Astrocyte (in vitro differentiated cells and primary cell): ENCODE measurements around the gene DDX46.

Experiments used
- EZH2 ChIP-seq: IDR thresholded peaks from 2 replicates; pipeline ENCODE4 v1.6.1; 2012; ENCODE audit warnings: mild to moderate bottlenecking, low read length, inconsistent platforms; ENCODE audit not compliant: insufficient read depth
- TF ChIP-seq, protein P1 (sequence below): IDR thresholded peaks from 2 replicates; pipeline ENCODE4 v1.5.1; 2011; ENCODE audit warnings: low read depth, mild to moderate bottlenecking, inconsistent platforms, low read length, moderate library complexity; ENCODE audit not compliant: insufficient read depth

DNA sequence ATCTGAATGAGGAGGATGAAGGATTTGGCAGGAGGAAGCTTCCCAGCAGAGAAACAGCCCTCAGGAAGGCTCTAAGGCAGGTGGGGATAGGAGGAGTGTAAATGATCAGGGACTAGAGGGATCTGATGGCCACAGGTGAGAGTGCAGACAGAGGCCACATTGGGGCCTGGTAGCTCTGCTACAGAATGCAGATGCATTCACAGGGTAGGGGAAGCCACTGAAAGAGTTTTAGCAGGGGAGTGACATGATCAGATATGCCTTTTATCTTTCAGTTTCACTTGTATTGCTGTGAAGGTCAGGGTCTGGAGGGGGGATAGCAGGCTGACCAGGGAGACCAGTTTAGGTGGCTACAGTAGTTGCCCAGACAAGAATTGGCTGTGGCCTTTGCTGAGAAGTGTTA, 118.6 kb downstream of the DDX46 start:
- TF ChIP-seq, protein P1, sequence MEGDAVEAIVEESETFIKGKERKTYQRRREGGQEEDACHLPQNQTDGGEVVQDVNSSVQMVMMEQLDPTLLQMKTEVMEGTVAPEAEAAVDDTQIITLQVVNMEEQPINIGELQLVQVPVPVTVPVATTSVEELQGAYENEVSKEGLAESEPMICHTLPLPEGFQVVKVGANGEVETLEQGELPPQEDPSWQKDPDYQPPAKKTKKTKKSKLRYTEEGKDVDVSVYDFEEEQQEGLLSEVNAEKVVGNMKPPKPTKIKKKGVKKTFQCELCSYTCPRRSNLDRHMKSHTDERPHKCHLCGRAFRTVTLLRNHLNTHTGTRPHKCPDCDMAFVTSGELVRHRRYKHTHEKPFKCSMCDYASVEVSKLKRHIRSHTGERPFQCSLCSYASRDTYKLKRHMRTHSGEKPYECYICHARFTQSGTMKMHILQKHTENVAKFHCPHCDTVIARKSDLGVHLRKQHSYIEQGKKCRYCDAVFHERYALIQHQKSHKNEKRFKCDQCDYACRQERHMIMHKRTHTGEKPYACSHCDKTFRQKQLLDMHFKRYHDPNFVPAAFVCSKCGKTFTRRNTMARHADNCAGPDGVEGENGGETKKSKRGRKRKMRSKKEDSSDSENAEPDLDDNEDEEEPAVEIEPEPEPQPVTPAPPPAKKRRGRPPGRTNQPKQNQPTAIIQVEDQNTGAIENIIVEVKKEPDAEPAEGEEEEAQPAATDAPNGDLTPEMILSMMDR: no peak
- no peak for TF ChIP-seq EZH2
